ENCODE data around the gene PCDHGA7.
A peak's percentile ranks its signal among the peaks of the same experiment; 100 is the strongest.
"Not testable (repeated sequence)": the region's sequence is repeated elsewhere in the genome, so short reads cannot be mapped to it uniquely, and the experiment has no call there.

The PCDHGA7 gene

GRCh38 chr5:141389153-141390042 is 6.9 kb downstream of the PCDHGA7 start:
- DNase-seq (ENCODE audit: low spot score): no peak
- no peak for TF ChIP-seq CTCF (IDR thresholded peaks at IDR 0.05; ENCODE audit: extremely low read depth, missing control alignments)

- no peak for DNase-seq (ENCODE audit: low spot score)
- TF ChIP-seq CTCF (IDR thresholded peaks at IDR 0.05; ENCODE audit: extremely low read depth, missing control alignments): no peak
Measured at GRCh38 chr5:141392429-141393198, 10.1 kb downstream of the PCDHGA7 start, which contains the start of gene PCDHGA8. PCDHGA8 (plus strand) TSS chr5:141392633; CDS start chr5:141392814, 181 bp downstream.

GRCh38 chr5:141393267-141393666 is 10.7 kb downstream of the PCDHGA7 start:
- TF ChIP-seq CTCF (IDR thresholded peaks at IDR 0.05; ENCODE audit: extremely low read depth, missing control alignments): no peak

GRCh38 chr5:141394401-141395187 is 12.1 kb downstream of the PCDHGA7 start:
- not testable (repeated sequence) for DNase-seq (ENCODE audit: low spot score)

More at GRCh38 chr5:141393267-141393666, 10.7 kb downstream of the PCDHGA7 start:
- no peak for DNase-seq (ENCODE audit: low spot score)

- TF ChIP-seq CTCF (IDR thresholded peaks at IDR 0.05; ENCODE audit: extremely low read depth, missing control alignments): peak; percentile 62
- peak; percentile 81 for DNase-seq (ENCODE audit: low spot score)
Measured at GRCh38 chr5:141397756-141398551, 15.4 kb downstream of the PCDHGA7 start, which contains the start of gene PCDHGB5. PCDHGB5 (plus strand) TSS chr5:141397947; CDS start chr5:141398128, 181 bp downstream.

GRCh38 chr5:141398608-141399007 is 16.1 kb downstream of the PCDHGA7 start:
- no peak for DNase-seq (ENCODE audit: low spot score)
- no peak for TF ChIP-seq CTCF (IDR thresholded peaks at IDR 0.05; ENCODE audit: extremely low read depth, missing control alignments)
